Omental fat pad (tissue), 4 donors: ENCODE data around the gene TRPV4. TPM values are rescaled to one million over a fixed set of nuclear protein-coding genes. Genes with fewer than 3 reads are reported as not detected.

Source experiments
- ATAC-seq: fragments of 150-250 bp; one replicate; pipeline ENCODE4 v1.9.1; 2016; ENCODE audit warnings: mild to moderate bottlenecking, moderate library complexity; ENCODE audit not compliant: low FRiP score
- DNase-seq: peaks from one replicate; pipeline ENCODE4 v3.0.0-alpha.2; 2019; ENCODE audit warnings: low spot score
- CTCF ChIP-seq, 3 donors: fragments of 450-650 bp; IDR thresholded peaks; one replicate each; pipeline ENCODE4 v1.5.1; 2016 to 2017; ENCODE audit warnings: antibody characterized with exemption in 3 of 3, mild to moderate bottlenecking in 3 of 3, moderate library complexity in 2 of 3
- total RNA-seq, 4 donors: library from RNA; depleted of rRNA; stranded (reverse); fragments of >200 nt; gene quantifications; one replicate each; pipeline ENCODE4 v1.1.0, GENCODE V29; 2016

TRPV4 gene
- total RNA-seq, 4 donors from 2014 or later: 1.2 to 2.4 (median 1.6) TPM

- TF ChIP-seq CTCF (IDR thresholded peaks at IDR 0.05): no peak
- no peak for DNase-seq
- ATAC-seq: no peak
Observed at GRCh38 chr12:109828754-109829511, 4.3 kb downstream of the TRPV4 start.

DNA sequence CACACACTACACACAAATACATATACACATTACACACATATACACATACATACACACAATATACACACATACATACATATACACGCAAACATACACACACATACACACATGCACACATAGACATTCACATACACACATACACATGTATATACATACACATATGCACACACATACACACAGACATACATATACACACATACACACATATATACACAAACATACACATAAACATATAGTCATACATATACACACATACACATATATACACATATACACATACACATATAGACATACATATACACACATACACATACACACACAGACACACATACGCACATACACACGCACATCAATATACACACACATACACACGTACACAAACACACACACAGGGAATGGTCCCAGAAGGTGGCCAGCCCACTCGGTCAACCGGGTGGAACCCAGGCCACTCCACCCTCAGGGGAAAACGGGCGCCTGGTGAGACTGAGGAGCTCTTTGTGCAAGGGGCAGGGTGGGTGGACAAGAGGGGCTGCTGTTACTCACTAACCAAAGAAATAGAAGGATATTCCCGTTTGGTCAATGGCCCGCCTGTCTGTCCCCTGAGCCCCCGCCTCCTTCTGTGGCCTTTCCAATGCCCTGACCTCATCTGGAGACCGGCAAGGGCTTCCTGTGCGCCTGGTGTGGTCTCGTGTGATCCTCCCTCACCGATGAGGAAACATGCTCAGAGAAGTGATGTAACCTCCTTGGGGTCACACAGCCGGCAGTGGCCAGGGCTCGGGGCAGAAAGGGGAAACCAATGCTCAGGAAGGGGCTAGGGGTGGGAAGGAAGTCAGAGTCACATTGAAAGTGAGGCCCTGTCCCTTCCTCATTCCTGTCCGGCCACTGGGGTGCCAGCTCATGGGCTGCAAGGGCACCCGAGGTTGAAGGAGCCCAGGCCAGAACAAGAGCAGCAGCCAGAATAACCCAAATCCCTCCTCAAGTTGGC, 5.3 kb downstream of the TRPV4 start:
- no peak for TF ChIP-seq CTCF (IDR thresholded peaks at IDR 0.05)
- peak; percentile 31 for ATAC-seq
- no peak for DNase-seq

GRCh38 chr12:109827080-109827479, 6.1 kb downstream of the TRPV4 start:
- ATAC-seq (no peak), DNase-seq (no peak)
- TF ChIP-seq CTCF (IDR thresholded peaks at IDR 0.05): no peak

GRCh38 chr12:109824731-109825130, 8.5 kb downstream of the TRPV4 start:
- ATAC-seq (no peak), DNase-seq (no peak)
- TF ChIP-seq CTCF (IDR thresholded peaks at IDR 0.05): no peak

DNA sequence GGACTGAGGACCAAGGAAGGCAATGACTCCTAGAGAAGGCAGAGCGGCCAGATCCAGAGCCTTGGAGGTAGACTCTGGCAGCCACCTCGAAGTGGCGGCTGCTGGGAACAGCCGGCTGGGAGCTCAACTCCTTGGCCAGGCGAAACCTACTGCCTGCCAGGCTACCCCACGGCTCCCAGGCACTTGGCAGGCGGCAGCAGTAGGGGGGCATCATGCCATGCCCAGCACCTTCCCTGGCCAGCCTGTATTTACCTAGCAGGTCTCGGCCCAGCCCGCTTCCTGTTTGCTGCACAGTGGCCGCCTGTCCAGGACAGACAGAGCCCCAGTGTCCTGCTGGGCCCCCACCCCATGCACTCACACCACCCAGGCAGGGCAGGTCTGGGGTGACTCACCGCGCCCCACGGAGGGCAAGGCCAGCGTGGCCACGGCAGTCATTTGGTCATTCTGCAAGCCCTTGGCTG, 10.2 kb downstream of the TRPV4 start:
- no peak for ATAC-seq
- no peak for DNase-seq
- TF ChIP-seq CTCF (IDR thresholded peaks at IDR 0.05): no peak

- ATAC-seq: no peak
- TF ChIP-seq CTCF (IDR thresholded peaks at IDR 0.05): no peak
Observed at GRCh38 chr12:109822416-109822815, 10.8 kb downstream of the TRPV4 start.

More at GRCh38 chr12:109822416-109822815, 10.8 kb downstream of the TRPV4 start:
- DNase-seq: no peak
